GM21447 (cell line): ENCODE results near the gene MOB1A.

Experiments used
- ATAC-seq: cut with Tn5 transposase; IDR thresholded peaks from one replicate; pipeline ENCODE4 v1.9.1; 2021; ENCODE audit not compliant: unreplicated experiment

The MOB1A gene

GRCh38 chr2:74107071-74107470, 71.6 kb downstream of the MOB1A start:
- no peak for ATAC-seq

GRCh38 chr2:74105413-74105812, 73.3 kb downstream of the MOB1A start:
- ATAC-seq, result no peak

GRCh38 chr2:74104839-74105238, 73.8 kb downstream of the MOB1A start:
- no peak for ATAC-seq

GRCh38 chr2:74103763-74104162, 74.9 kb downstream of the MOB1A start:
- ATAC-seq, result no peak
